Measurements from ENCODE around the gene FOXP1. TPM values are rescaled to one million over a fixed set of nuclear protein-coding genes. Genes with fewer than 3 reads are reported as not detected.

FOXP1 gene
- total and polyA plus RNA-seq, 3 experiments from 2014 or later: 142 to 185 (median 147) TPM

- no peak overlapping the region for H3K27ac ChIP-seq (ENCODE audit: low read depth, low read length)
- no peaks in the 10 kb centered on the region for H3K27me3 ChIP-seq (ENCODE audit: insufficient read depth, low read length, poor library complexity, severe bottlenecking)
- no peaks in the 10 kb centered on the region for H3K4me1 ChIP-seq (ENCODE audit: insufficient read depth, low read length)
- peaks cover 6 to 8% (median 7%) of the 10 kb centered on the region in 3 donors for H3K4me1 Mint-ChIP-seq
- no peak overlapping the region for H3K27ac Mint-ChIP-seq
- no peaks in the 10 kb centered on the region for H3K9me3 ChIP-seq (ENCODE audit: low read length)
- POLR2A ChIA-PET: no interaction called here
- CTCF ChIA-PET: interaction anchor here (1.5 to 1.8 kb wide), 2 partner anchors 9 to 12 kb away, joined by 3 to 5 read pairs; no protein-coding TSS in a partner anchor
- no peak overlapping the region for H3K4me3 Mint-ChIP-seq
- peaks cover 0 to 4% (median 0%) of the 10 kb centered on the region in 5 donors for H3K9me3 Mint-ChIP-seq
- DNase-seq: no peak
- H3K27me3 Mint-ChIP-seq: no peaks in the 10 kb centered on the region
- peaks cover 21 to 24% (median 22%) of the 10 kb centered on the region in 3 donors for H3K36me3 Mint-ChIP-seq
- no peaks in the 10 kb centered on the region for H3K36me3 ChIP-seq (ENCODE audit: insufficient read depth, low read length)
- no peak overlapping the region for H3K4me3 ChIP-seq (ENCODE audit: low read length)
These were observed 15.9 kb upstream of the FOXP1 start for GRCh38 chr3:71599416-71599815.

- H3K4me1 Mint-ChIP-seq: peaks cover 6 to 8% (median 7%) of the 10 kb centered on the region in 3 donors
These were observed 14.8 kb upstream of the FOXP1 start for GRCh38 chr3:71598292-71598691.

GRCh38 chr3:71597286-71597685 is 13.8 kb upstream of the FOXP1 start:
- CTCF ChIA-PET: interaction anchor here (0.8 kb wide), 1 partner anchor 15 kb away, joined by 3 read pairs; no protein-coding TSS in a partner anchor
- H3K4me1 ChIP-seq (ENCODE audit: insufficient read depth, low read length): no peaks in the 10 kb centered on the region
- Mint-ChIP-seq H3K9me3 (peaks cover 0 to 4% (median 0%) of the 10 kb centered on the region in 5 donors), H3K4me3 (no peak overlapping the region), H3K27me3 (no peaks in the 10 kb centered on the region), H3K36me3 (peaks cover 20 to 24% (median 21%) of the 10 kb centered on the region in 3 donors), H3K4me1 (peaks cover 6 to 8% (median 7%) of the 10 kb centered on the region in 3 donors), H3K27ac (no peak overlapping the region)
- H3K27ac ChIP-seq (ENCODE audit: low read depth, low read length): no peak overlapping the region
- POLR2A ChIA-PET: no interaction called here
- no peaks in the 10 kb centered on the region for H3K9me3 ChIP-seq (ENCODE audit: low read length)
- DNase-seq: no peak
- H3K27me3 ChIP-seq (ENCODE audit: insufficient read depth, low read length, poor library complexity, severe bottlenecking): no peaks in the 10 kb centered on the region
- H3K36me3 ChIP-seq (ENCODE audit: insufficient read depth, low read length): no peaks in the 10 kb centered on the region
- H3K4me3 ChIP-seq (ENCODE audit: low read length): no peak overlapping the region

More at GRCh38 chr3:71598292-71598691, 14.8 kb upstream of the FOXP1 start:
- DNase-seq: no peak
- no peaks in the 10 kb centered on the region for H3K4me1 ChIP-seq (ENCODE audit: insufficient read depth, low read length)
- Mint-ChIP-seq H3K27ac (no peak overlapping the region), H3K36me3 (peaks cover 21 to 24% (median 21%) of the 10 kb centered on the region in 3 donors), H3K27me3 (no peaks in the 10 kb centered on the region), H3K9me3 (peaks cover 0 to 4% (median 0%) of the 10 kb centered on the region in 5 donors), H3K4me3 (no peak overlapping the region)
- ChIA-PET POLR2A (no interaction called here), CTCF (interaction anchor here (0.8 to 1.8 kb wide), 4 partner anchors 8 to 1048 kb away, joined by 3 to 5 read pairs (median 4); no protein-coding TSS in a partner anchor)
- no peak overlapping the region for H3K27ac ChIP-seq (ENCODE audit: low read depth, low read length)
- no peaks in the 10 kb centered on the region for H3K9me3 ChIP-seq (ENCODE audit: low read length)
- H3K27me3 ChIP-seq (ENCODE audit: insufficient read depth, low read length, poor library complexity, severe bottlenecking): no peaks in the 10 kb centered on the region
- H3K4me3 ChIP-seq (ENCODE audit: low read length): no peak overlapping the region
- H3K36me3 ChIP-seq (ENCODE audit: insufficient read depth, low read length): no peaks in the 10 kb centered on the region

- H3K27ac Mint-ChIP-seq: peak overlapping the region in 1 of 8 donors; percentile 59
- H3K36me3 Mint-ChIP-seq: peaks cover 13 to 18% (median 17%) of the 10 kb centered on the region in 3 donors
- Histone ChIP-seq H3K4me1 (ENCODE audit: insufficient read depth, low read length) (no peaks in the 10 kb centered on the region), H3K9me3 (ENCODE audit: low read length) (no peaks in the 10 kb centered on the region), H3K4me3 (ENCODE audit: low read length) (no peak overlapping the region), H3K27me3 (ENCODE audit: insufficient read depth, low read length, poor library complexity, severe bottlenecking) (no peaks in the 10 kb centered on the region), H3K36me3 (ENCODE audit: insufficient read depth, low read length) (no peaks in the 10 kb centered on the region), H3K27ac (ENCODE audit: low read depth, low read length) (no peak overlapping the region)
- H3K4me1 Mint-ChIP-seq: no peaks in the 10 kb centered on the region
- no peak for DNase-seq
- H3K9me3 Mint-ChIP-seq: peaks cover 0 to 4% (median 0%) of the 10 kb centered on the region in 5 donors
- CTCF ChIA-PET: no interaction called here
- H3K4me3 Mint-ChIP-seq: no peak overlapping the region
- POLR2A ChIA-PET: no interaction called here
- H3K27me3 Mint-ChIP-seq: no peaks in the 10 kb centered on the region
These were observed 9.6 kb upstream of the FOXP1 start for GRCh38 chr3:71593106-71593505.

GRCh38 chr3:71591101-71591500 is 7.6 kb upstream of the FOXP1 start:
- ChIA-PET POLR2A (no interaction called here), CTCF (interaction anchor here (7.1 kb wide), 1 partner anchor 1041 kb away, joined by 30 read pairs; no protein-coding TSS in a partner anchor)
- Mint-ChIP-seq H3K27ac (no peak overlapping the region), H3K27me3 (no peaks in the 10 kb centered on the region), H3K36me3 (peaks cover 10 to 14% (median 13%) of the 10 kb centered on the region in 3 donors), H3K4me1 (peaks cover 2 to 6% (median 6%) of the 10 kb centered on the region in 3 donors), H3K4me3 (no peak overlapping the region), H3K9me3 (peaks cover 0 to 4% (median 0%) of the 10 kb centered on the region in 5 donors)
- Histone ChIP-seq H3K27ac (ENCODE audit: low read depth, low read length) (no peak overlapping the region), H3K4me3 (ENCODE audit: low read length) (no peak overlapping the region), H3K27me3 (ENCODE audit: insufficient read depth, low read length, poor library complexity, severe bottlenecking) (no peaks in the 10 kb centered on the region), H3K4me1 (ENCODE audit: insufficient read depth, low read length) (peaks cover 4% of the 10 kb centered on the region), H3K36me3 (ENCODE audit: insufficient read depth, low read length) (no peaks in the 10 kb centered on the region), H3K9me3 (ENCODE audit: low read length) (no peaks in the 10 kb centered on the region)
- no peak for DNase-seq

GRCh38 chr3:71589132-71589531 is 5.6 kb upstream of the FOXP1 start:
- POLR2A ChIA-PET: no interaction called here
- H3K4me1 Mint-ChIP-seq: peaks cover 14 to 22% (median 21%) of the 10 kb centered on the region in 3 donors

GRCh38 chr3:71587958-71588357 is 4.4 kb upstream of the FOXP1 start:
- POLR2A ChIA-PET: no interaction called here
- Mint-ChIP-seq H3K4me3 (no peak overlapping the region), H3K9me3 (no peaks in the 10 kb centered on the region), H3K4me1 (peaks cover 14 to 22% (median 21%) of the 10 kb centered on the region in 3 donors), H3K36me3 (peaks cover 0 to 4% (median 2%) of the 10 kb centered on the region in 3 donors), H3K27me3 (no peaks in the 10 kb centered on the region), H3K27ac (peak overlapping the region in 1 of 8 donors; percentile 55)
- Histone ChIP-seq H3K27me3 (ENCODE audit: insufficient read depth, low read length, poor library complexity, severe bottlenecking) (no peaks in the 10 kb centered on the region), H3K4me3 (ENCODE audit: low read length) (no peak overlapping the region), H3K27ac (ENCODE audit: low read depth, low read length) (no peak overlapping the region), H3K36me3 (ENCODE audit: insufficient read depth, low read length) (no peaks in the 10 kb centered on the region), H3K9me3 (ENCODE audit: low read length) (no peaks in the 10 kb centered on the region), H3K4me1 (ENCODE audit: insufficient read depth, low read length) (peaks cover 15% of the 10 kb centered on the region)
- CTCF ChIA-PET: interaction anchor here (1.2 to 7.1 kb wide), 2 partner anchors 13 to 1038 kb away, joined by 4 to 30 read pairs; no protein-coding TSS in a partner anchor
- DNase-seq: no peak

More at GRCh38 chr3:71589132-71589531, 5.6 kb upstream of the FOXP1 start:
- peak overlapping the region in 2 of 8 donors; percentile 31 to 38 for H3K27ac Mint-ChIP-seq
- Histone ChIP-seq H3K4me3 (ENCODE audit: low read length) (no peak overlapping the region), H3K27me3 (ENCODE audit: insufficient read depth, low read length, poor library complexity, severe bottlenecking) (no peaks in the 10 kb centered on the region), H3K36me3 (ENCODE audit: insufficient read depth, low read length) (no peaks in the 10 kb centered on the region), H3K9me3 (ENCODE audit: low read length) (no peaks in the 10 kb centered on the region), H3K4me1 (ENCODE audit: insufficient read depth, low read length) (peaks cover 15% of the 10 kb centered on the region), H3K27ac (ENCODE audit: low read depth, low read length) (no peak overlapping the region)
- H3K9me3 Mint-ChIP-seq: no peaks in the 10 kb centered on the region
- no peak overlapping the region for H3K4me3 Mint-ChIP-seq
- peaks cover 0 to 2% (median 2%) of the 10 kb centered on the region in 3 donors for H3K36me3 Mint-ChIP-seq
- H3K27me3 Mint-ChIP-seq: no peaks in the 10 kb centered on the region
- CTCF ChIA-PET: interaction anchor here (1.2 to 7.1 kb wide), 3 partner anchors 12 to 1039 kb away, joined by 3 to 30 read pairs (median 4); no protein-coding TSS in a partner anchor
- no peak for DNase-seq

GRCh38 chr3:71586810-71587242 is 3.3 kb upstream of the FOXP1 start:
- H3K27ac ChIP-seq (ENCODE audit: low read depth, low read length): no peak overlapping the region
- POLR2A ChIA-PET: no interaction called here
- CTCF ChIA-PET: interaction anchor here (0.6 to 7.1 kb wide), 4 partner anchors 12 to 1036 kb away, joined by 3 to 30 read pairs (median 3); no protein-coding TSS in a partner anchor
- Mint-ChIP-seq H3K36me3 (peaks cover 0 to 12% (median 2%) of the 10 kb centered on the region in 3 donors), H3K4me1 (peaks cover 15 to 25% (median 24%) of the 10 kb centered on the region in 3 donors), H3K9me3 (no peaks in the 10 kb centered on the region), H3K27ac (peak overlapping the region in 1 of 8 donors; percentile 90), H3K27me3 (no peaks in the 10 kb centered on the region), H3K4me3 (peak overlapping the region in 2 of 7 donors; percentile 37 to 40)
- no peaks in the 10 kb centered on the region for H3K36me3 ChIP-seq (ENCODE audit: insufficient read depth, low read length)
- peaks cover 15% of the 10 kb centered on the region for H3K4me1 ChIP-seq (ENCODE audit: insufficient read depth, low read length)
- no peak overlapping the region for H3K4me3 ChIP-seq (ENCODE audit: low read length)
- no peaks in the 10 kb centered on the region for H3K27me3 ChIP-seq (ENCODE audit: insufficient read depth, low read length, poor library complexity, severe bottlenecking)
- no peaks in the 10 kb centered on the region for H3K9me3 ChIP-seq (ENCODE audit: low read length)
- no peak for DNase-seq

Measured in CD8-positive, alpha-beta memory T cell (primary cell).